ENCODE measurements around the gene PAPSS2. TPM values are rescaled to one million over a fixed set of nuclear protein-coding genes. Genes with fewer than 3 reads are reported as not detected.

Gene PAPSS2
- total and polyA plus RNA-seq, 4 donors: 24.3 to 86.5 (median 59.3) TPM

GRCh38 chr10:87733081-87733480, 73.4 kb downstream of the PAPSS2 start:
- Histone ChIP-seq H3K9ac (ENCODE audit: low read depth in 1 of 2, low read length in 2 of 2) (no peak overlapping the region), H3K27me3 (ENCODE audit: control insufficient read depth in 4 of 4, insufficient read depth in 4 of 4, low read length in 3 of 4) (no peaks in the 10 kb centered on the region), H3K9me3 (ENCODE audit: control insufficient read depth in 4 of 4, low read length in 3 of 4) (no peaks in the 10 kb centered on the region), H3K4me3 (ENCODE audit: low read depth in 1 of 3, low read length in 3 of 3) (no peak overlapping the region), H3K27ac (ENCODE audit: low read depth in 1 of 2, low read length in 2 of 2) (no peak overlapping the region), H3K36me3 (ENCODE audit: control insufficient read depth in 4 of 4, insufficient read depth in 3 of 4, low read depth in 1 of 4, low read length in 3 of 4) (peaks cover 0 to 20% (median 2%) of the 10 kb centered on the region in 4 donors), H3K4me1 (ENCODE audit: control insufficient read depth in 4 of 4, insufficient read depth in 4 of 4, low read length in 3 of 4) (peaks cover 0 to 6% (median 0%) of the 10 kb centered on the region in 4 donors)
- TF ChIP-seq FOXA1 (IDR thresholded peaks at IDR 0.05) (no peak), NR2F2 (IDR thresholded peaks at IDR 0.05) (no peak), JUND (IDR thresholded peaks at IDR 0.05) (no peak), FOXA2 (IDR thresholded peaks at IDR 0.05) (no peak), GABPA (IDR thresholded peaks at IDR 0.05 in 1 of 2, conservative IDR thresholded peaks at IDR 0.05 in 1 of 2) (no peak), RXRA (IDR thresholded peaks at IDR 0.05) (no peak), ZBTB33 (IDR thresholded peaks at IDR 0.05) (no peak), HNF4G (IDR thresholded peaks at IDR 0.05) (no peak), SP1 (IDR thresholded peaks at IDR 0.05) (no peak), ATF3 (IDR thresholded peaks at IDR 0.05) (no peak), EGR1 (IDR thresholded peaks at IDR 0.05; ENCODE audit: low read depth in 2 of 2) (no peak), YY1 (IDR thresholded peaks at IDR 0.05) (no peak), REST (IDR thresholded peaks at IDR 0.05) (no peak), MAX (IDR thresholded peaks at IDR 0.05) (no peak), RAD21 (IDR thresholded peaks at IDR 0.05) (no peak), CTCF (IDR thresholded peaks at IDR 0.05; ENCODE audit: low read depth, low read length, missing input control) (no peak), HNF4A (conservative IDR thresholded peaks at IDR 0.05) (no peak)
- WGBS: 80% methylated on average over 5 of the region's 5 CpGs
- no peak for DNase-seq (ENCODE audit: low spot score)

Measured in liver (tissue), 9 donors.